GM12878 (cell line): ENCODE data around the gene LIF. TPM values are rescaled to one million over a fixed set of nuclear protein-coding genes. Genes with fewer than 3 reads are reported as not detected.

Experiments used
- ATAC-seq: fragments of 200-7000 bp; cut with Tn5 transposase; 3 replicates; pipeline ENCODE4 v1.9.1; 2020; ENCODE audit warnings: mild to moderate bottlenecking, moderate library complexity
- BruUV-seq: library from RNA; stranded (reverse); fragments of 400-500 nt; replicated peaks from 2 replicates; lab custom pipeline; 2021; lab: Mats Ljungman, UMichigan
- CTCF ChIA-PET: fragments of 300-600 bp; sonication (Branson Sonifier 250); formaldehyde crosslinking; extraction: SDS; loops from one replicate; lab custom pipeline; 2021; ENCODE audit warnings: inconsistent platforms; lab: Yijun Ruan, JAX
- POLR2A ChIA-PET: fragments of 350-600 bp; formaldehyde crosslinking; extraction: SDS; loops from one replicate; lab custom pipeline; 2021; ENCODE audit warnings: inconsistent platforms; lab: Charles Lee
- RAD21 ChIA-PET: fragments of 300-600 bp; sonication (Branson Sonifier 250); formaldehyde crosslinking; loops from one replicate; lab custom pipeline; 2023; ENCODE audit warnings: antibody characterized with exemption; ENCODE audit not compliant: unreplicated experiment; lab: Charles Lee
- SMC1A ChIA-PET: fragments of 300-600 bp; sonication (Branson Sonifier 250); formaldehyde crosslinking; loops from one replicate; lab custom pipeline; 2023; ENCODE audit not compliant: unreplicated experiment, uncharacterized antibody; lab: Charles Lee
- DNase-seq: peaks from one replicate; pipeline ENCODE4 v3.0.0-alpha.2; 2011; ENCODE audit warnings: low read depth, low spot score
- FAIRE-seq: peaks from 3 replicates; lab custom pipeline; 2011; peaks lifted over from hg19 to GRCh38; lab: Jason Lieb, UNC
- H2AFZ ChIP-seq: 2 replicates; pipeline ENCODE4 v1.6.0; 2011; ENCODE audit warnings: low read depth, low read length, control low read depth; ENCODE audit not compliant: control insufficient read depth
- H3K27ac ChIP-seq: 2 replicates; pipeline ENCODE4 v1.5.1; 2011; ENCODE audit warnings: control low read depth; ENCODE audit not compliant: control insufficient read depth, insufficient read depth
- H3K27me3 ChIP-seq, 2 experiments: replicated peaks in 1 of 2; 2 replicates each; pipeline versions ENCODE4 v1.6.0 to v1.6.1; 2011; ENCODE audit warnings: low read length in 1 of 2; ENCODE audit not compliant: control insufficient read depth in 2 of 2, insufficient read depth in 2 of 2
- H3K36me3 ChIP-seq, 2 experiments: 2 replicates each; pipeline ENCODE4 v1.5.1; 2011; ENCODE audit warnings: low read length in 1 of 2; ENCODE audit not compliant: control insufficient read depth in 2 of 2, insufficient read depth in 2 of 2
- H3K4me1 ChIP-seq: 2 replicates; pipeline ENCODE4 v1.6.1; 2011; ENCODE audit warnings: mild to moderate bottlenecking, low read length, moderate library complexity, mixed read lengths; ENCODE audit not compliant: control insufficient read depth, insufficient read depth
- H3K4me2 ChIP-seq: 2 replicates; pipeline ENCODE4 v1.6.0; 2011; ENCODE audit warnings: control low read depth; ENCODE audit not compliant: control insufficient read depth, insufficient read depth
- H3K4me3 ChIP-seq: fragments of 200-600 bp; sonication (generic); 2 replicates; pipeline ENCODE4 v1.5.1; 2016
- H3K79me2 ChIP-seq: 2 replicates; pipeline ENCODE4 v1.6.0; 2011; ENCODE audit warnings: low read length; ENCODE audit not compliant: control insufficient read depth, insufficient read depth
- H3K9ac ChIP-seq: 2 replicates; pipeline ENCODE4 v1.8.0; 2011; ENCODE audit warnings: low read length, control low read depth, mixed read lengths; ENCODE audit not compliant: control insufficient read depth, insufficient read depth
- H3K9me3 ChIP-seq: replicated peaks from 3 replicates; pipeline ENCODE4 v1.5.1; 2011; ENCODE audit warnings: mild to moderate bottlenecking, low read length; ENCODE audit not compliant: control insufficient read depth, insufficient read depth
- H4K20me1 ChIP-seq: 2 replicates; pipeline ENCODE4 v1.6.0; 2011; ENCODE audit not compliant: control insufficient read depth, insufficient read depth
- BCLAF1 ChIP-seq: fragments of 450-650 bp; IDR thresholded peaks from 2 replicates; pipeline ENCODE4 v1.6.1; 2017; ENCODE audit warnings: antibody characterized with exemption, mild to moderate bottlenecking, moderate library complexity
- BHLHE40 ChIP-seq, 2 experiments: fragments of 450-650 bp in 1 of 2; IDR thresholded peaks; 2 replicates each; pipeline ENCODE4 v1.6.1; 2011 to 2017; ENCODE audit warnings: low read depth in 2 of 2, borderline replicate concordance in 1 of 2, improper control_type of control experiment in 1 of 2, low read length in 1 of 2, mild to moderate bottlenecking in 1 of 2
- CBX5 ChIP-seq: sonication (generic); IDR thresholded peaks from 2 replicates; pipeline ENCODE4 v1.6.1; 2016; ENCODE audit warnings: low read depth, moderate library complexity, mild to moderate bottlenecking, inconsistent platforms
- CREM ChIP-seq: IDR thresholded peaks from 2 replicates; pipeline ENCODE4 v1.6.1; 2014; ENCODE audit warnings: antibody characterized with exemption, low read depth
- EED ChIP-seq: sonication (generic); IDR thresholded peaks from 2 replicates; pipeline ENCODE4 v1.6.1; 2016; ENCODE audit warnings: antibody characterized with exemption, low read depth
- ESRRA ChIP-seq: IDR thresholded peaks from 2 replicates; pipeline ENCODE4 v1.6.1; 2012; ENCODE audit warnings: mild to moderate bottlenecking, low read length, improper control_type of control experiment
- EZH2 ChIP-seq: IDR thresholded peaks from 2 replicates; pipeline ENCODE4 v1.6.1; 2012; ENCODE audit warnings: low read depth, mild to moderate bottlenecking, control low read depth, inconsistent platforms, low read length, borderline replicate concordance; ENCODE audit not compliant: control insufficient read depth
- FOXM1 ChIP-seq: IDR thresholded peaks from 2 replicates; pipeline ENCODE4 v1.6.1; 2012; ENCODE audit warnings: low read depth, mild to moderate bottlenecking, inconsistent platforms, low read length, moderate library complexity
- HDAC6 ChIP-seq: fragments of 200-600 bp; sonication (generic); IDR thresholded peaks from one replicate; pipeline ENCODE4 v1.8.0; 2017; ENCODE audit warnings: antibody characterized with exemption; ENCODE audit not compliant: unreplicated experiment
- IRF4 ChIP-seq: IDR thresholded peaks from 2 replicates; pipeline ENCODE4 v1.6.1; 2011; ENCODE audit warnings: low read depth, low read length
- NR2C1 ChIP-seq: fragments of 450-650 bp; IDR thresholded peaks from 2 replicates; pipeline ENCODE4 v1.6.1; 2017; ENCODE audit warnings: antibody characterized with exemption, mild to moderate bottlenecking, moderate library complexity
- PML ChIP-seq: IDR thresholded peaks from 2 replicates; pipeline ENCODE4 v1.6.1; 2012; ENCODE audit warnings: low read length, inconsistent platforms
- RELB ChIP-seq: fragments of 450-650 bp; IDR thresholded peaks from 2 replicates; pipeline ENCODE4 v1.6.1; 2017; ENCODE audit warnings: low read depth, mild to moderate bottlenecking, moderate library complexity
- TAF1 ChIP-seq: IDR thresholded peaks from 2 replicates; pipeline ENCODE4 v1.6.1; 2011; ENCODE audit warnings: mild to moderate bottlenecking, low read depth, low read length, borderline replicate concordance
- TARDBP ChIP-seq: IDR thresholded peaks from 2 replicates; pipeline ENCODE4 v1.6.1; 2016; ENCODE audit warnings: borderline replicate concordance
- ZNF687 ChIP-seq: fragments of 450-650 bp; IDR thresholded peaks from 2 replicates; pipeline ENCODE4 v1.6.1; 2017; ENCODE audit warnings: mild to moderate bottlenecking, moderate library complexity
- WGBS: methylation state at CpG from one replicate; pipeline ENCODE4 v1.1.6; 2016; ENCODE audit warnings: low lambda C conversion rate; ENCODE audit not compliant: insufficient replicate concordance, insufficient coverage; ENCODE audit errors: missing lambda C conversion rate; 5-methylcytosine and 5-hydroxymethylcytosine counted together
- in situ Hi-C: fragments of 300-500 bp; cut with MboI; formaldehyde crosslinking; loops from 9 replicates; pipeline ENCODE4 v1.14.3; 2018; ENCODE audit warnings: mixed read lengths
- intact Hi-C: fragments of 100-400 bp; cut with micrococcal nuclease; formaldehyde crosslinking; loops from one replicate; pipeline ENCODE4 v1.14.2; 2022; ENCODE audit not compliant: unreplicated experiment
- polyA plus RNA-seq, 11 experiments: library from polyadenylated mRNA; depleted of rRNA in 4 of 11; unstranded in 6 of 11; stranded (reverse) in 5 of 11; fragments of >200 nt; fragmentation: Nextera tagmentation in 4 of 11; fragmentation: Illumina TruSeq in 1 of 11; extraction: Ambion mirVana in 4 of 11; extraction: Trizol in 1 of 11; gene quantifications; 1 replicate in 1 of 11; 2 replicates in 10 of 11; pipeline versions ENCODE4 v1.2.1 to v1.2.3, GENCODE V29; 2011 to 2016; ENCODE audit warnings: inconsistent platforms in 2 of 11, missing spikeins in 2 of 11, low read depth in 1 of 11
- total RNA-seq, 4 experiments: library from RNA; depleted of rRNA in 3 of 4; stranded (reverse); fragments of >200 nt in 3 of 4; fragmentation: Illumina TruSeq in 1 of 4; extraction: Trizol in 1 of 4; gene quantifications; 2 replicates each; pipeline versions ENCODE4 v1.2.1 to v1.2.3, GENCODE V29; 2013 to 2021

The LIF gene
- total and polyA plus RNA-seq, 10 of the 15 experiments (the other 5 are each of a cell fraction or from before 2014, with no cell fraction given), result 0.05 to 3.4 (median 0.97) TPM

GRCh38 chr22:30206944-30207343, 39.6 kb downstream of the LIF start:
- intact Hi-C loops, result no loop called here

More at GRCh38 chr22:30206944-30207343, 39.6 kb downstream of the LIF start:
- Histone ChIP-seq H3K27me3 (no peaks in the 10 kb centered on the region), H3K79me2 (no peaks in the 10 kb centered on the region), H3K4me3 (no peak overlapping the region), H4K20me1 (no peaks in the 10 kb centered on the region), H3K9me3 (no peaks in the 10 kb centered on the region), H3K4me2 (no peak overlapping the region), H3K27ac (no peak overlapping the region), H3K9ac (no peak overlapping the region), H3K36me3 (no peaks in the 10 kb centered on the region), H3K4me1 (no peaks in the 10 kb centered on the region), H2AFZ (no peak overlapping the region)
- no TSS peak for BruUV-seq
- SMC1A ChIA-PET, result no interaction called here
- in situ Hi-C loops, result no loop called here
- FAIRE-seq, result no peak
- DNase-seq, result no peak
- RAD21 ChIA-PET, result no interaction called here
- CTCF ChIA-PET, result no interaction called here
- POLR2A ChIA-PET, result no interaction called here
- no peak for ATAC-seq
- TF ChIP-seq EZH2 (no peak), NR2C1 (no peak), ESRRA (no peak), PML (no peak), HDAC6 (no peak), CBX5 (no peak), BCLAF1 (no peak), EED (no peak), FOXM1 (no peak), ZNF687 (no peak), CREM (no peak), TARDBP (no peak), TAF1 (no peak), BHLHE40 (IDR thresholded peaks at IDR 0.05; ENCODE audit: borderline replicate concordance in 1 of 2, low read depth in 2 of 2, low read length in 1 of 2) (no peak), IRF4 (no peak), RELB (no peak)
- TF ChIP-seq, all 136 proteins: peak for 0
- WGBS, result 55% methylated on average over 12 of the region's 16 CpGs
